DND-41 (cell line): Measurements from ENCODE around the gene GNB1L.

Source experiments
- ATAC-seq: fragments of 200-7000 bp; cut with Tn5 transposase; 3 replicates; pipeline ENCODE4 v1.9.1; 2021; ENCODE audit warnings: low read depth; ENCODE audit not compliant: insufficient read depth
- DNase-seq: peaks from one replicate; pipeline ENCODE4 v3.0.0-alpha.2; 2020
- H2AFZ ChIP-seq: 2 replicates; pipeline ENCODE4 v1.6.0; 2012; ENCODE audit warnings: low read depth, low read length
- H3K27ac ChIP-seq: 2 replicates; pipeline ENCODE4 v1.5.1; 2012; ENCODE audit warnings: low read length, inconsistent platforms
- H3K27me3 ChIP-seq: fragments of 200-600 bp; sonication (generic); 2 replicates; pipeline ENCODE4 v1.6.0; 2012; ENCODE audit warnings: low read length, mild to moderate bottlenecking, inconsistent platforms; ENCODE audit not compliant: insufficient read depth, poor library complexity
- H3K36me3 ChIP-seq: 2 replicates; pipeline ENCODE4 v1.5.1; 2012; ENCODE audit warnings: low read length, inconsistent platforms; ENCODE audit not compliant: insufficient read depth
- H3K4me1 ChIP-seq: 2 replicates; pipeline ENCODE4 v1.5.1; 2012; ENCODE audit warnings: mild to moderate bottlenecking, low read length; ENCODE audit not compliant: insufficient read depth
- H3K4me2 ChIP-seq: 2 replicates; pipeline ENCODE4 v1.6.0; 2012; ENCODE audit warnings: mild to moderate bottlenecking, moderate library complexity, low read length, inconsistent platforms; ENCODE audit not compliant: insufficient read depth
- H3K4me3 ChIP-seq, 2 experiments: fragments of 200-600 bp in 1 of 2; shearing (Covaris generic) in 1 of 2; 2 replicates each; pipeline ENCODE4 v1.5.1; 2012 to 2016; ENCODE audit warnings: inconsistent platforms in 2 of 2, low read length in 2 of 2, mild to moderate bottlenecking in 2 of 2, low read depth in 1 of 2, moderate library complexity in 1 of 2
- H3K79me2 ChIP-seq: 2 replicates; pipeline ENCODE4 v1.6.0; 2012; ENCODE audit warnings: low read length, inconsistent platforms; ENCODE audit not compliant: insufficient read depth
- H3K9ac ChIP-seq: 2 replicates; pipeline ENCODE4 v1.6.0; 2012; ENCODE audit warnings: low read depth, mild to moderate bottlenecking, inconsistent platforms, low read length, moderate library complexity
- H3K9me3 ChIP-seq: 2 replicates; pipeline ENCODE4 v1.5.1; 2012; ENCODE audit warnings: low read length, moderate library complexity, mild to moderate bottlenecking, inconsistent platforms; ENCODE audit not compliant: insufficient read depth, severe bottlenecking
- H4K20me1 ChIP-seq: 2 replicates; pipeline ENCODE4 v1.6.0; 2012; ENCODE audit warnings: low read length; ENCODE audit not compliant: insufficient read depth
- CTCF ChIP-seq: IDR thresholded peaks from 2 replicates; pipeline ENCODE4 v1.5.1; 2012; ENCODE audit warnings: borderline replicate concordance, low read length, moderate library complexity, mild to moderate bottlenecking; ENCODE audit not compliant: poor library complexity, severe bottlenecking; ENCODE audit errors: extremely low read depth
- EZH2 ChIP-seq: IDR thresholded peaks from 3 replicates; pipeline ENCODE4 v1.6.1; 2012; ENCODE audit warnings: borderline replicate concordance, low read depth, mild to moderate bottlenecking, moderate library complexity, low read length, inconsistent platforms; ENCODE audit not compliant: severe bottlenecking

GNB1L gene

DNA sequence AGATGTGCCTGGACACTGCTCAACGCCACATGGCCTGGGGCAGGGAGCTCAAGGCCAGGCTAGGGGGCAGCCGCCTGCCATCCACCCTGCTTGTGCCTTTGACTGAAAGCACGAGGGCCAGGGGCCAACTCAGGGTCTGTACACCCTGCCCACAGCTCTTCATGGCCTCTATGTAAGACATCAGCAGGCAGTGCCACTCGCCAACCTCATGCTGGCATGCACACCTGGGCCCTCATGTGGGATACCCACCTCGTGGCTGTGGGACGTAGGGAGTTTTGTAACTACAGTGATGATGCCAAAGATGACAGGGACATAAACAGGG is 68.4 kb downstream of the GNB1L start:
- Histone ChIP-seq H3K79me2 (peaks cover 6% of the 10 kb centered on the region), H3K4me1 (no peaks in the 10 kb centered on the region), H3K9me3 (peaks cover 4% of the 10 kb centered on the region), H2AFZ (no peak overlapping the region), H3K4me2 (no peak overlapping the region), H4K20me1 (no peaks in the 10 kb centered on the region; the same call in 1 of the 2 replicates), H3K9ac (no peak overlapping the region), H3K27ac (no peak overlapping the region), H3K27me3 (no peaks in the 10 kb centered on the region), H3K36me3 (peaks cover 62% of the 10 kb centered on the region), H3K4me3 (no peak overlapping the region)
- TF ChIP-seq CTCF (no peak), EZH2 (no peak)
- ATAC-seq (no peak), DNase-seq (no peak)

DNA sequence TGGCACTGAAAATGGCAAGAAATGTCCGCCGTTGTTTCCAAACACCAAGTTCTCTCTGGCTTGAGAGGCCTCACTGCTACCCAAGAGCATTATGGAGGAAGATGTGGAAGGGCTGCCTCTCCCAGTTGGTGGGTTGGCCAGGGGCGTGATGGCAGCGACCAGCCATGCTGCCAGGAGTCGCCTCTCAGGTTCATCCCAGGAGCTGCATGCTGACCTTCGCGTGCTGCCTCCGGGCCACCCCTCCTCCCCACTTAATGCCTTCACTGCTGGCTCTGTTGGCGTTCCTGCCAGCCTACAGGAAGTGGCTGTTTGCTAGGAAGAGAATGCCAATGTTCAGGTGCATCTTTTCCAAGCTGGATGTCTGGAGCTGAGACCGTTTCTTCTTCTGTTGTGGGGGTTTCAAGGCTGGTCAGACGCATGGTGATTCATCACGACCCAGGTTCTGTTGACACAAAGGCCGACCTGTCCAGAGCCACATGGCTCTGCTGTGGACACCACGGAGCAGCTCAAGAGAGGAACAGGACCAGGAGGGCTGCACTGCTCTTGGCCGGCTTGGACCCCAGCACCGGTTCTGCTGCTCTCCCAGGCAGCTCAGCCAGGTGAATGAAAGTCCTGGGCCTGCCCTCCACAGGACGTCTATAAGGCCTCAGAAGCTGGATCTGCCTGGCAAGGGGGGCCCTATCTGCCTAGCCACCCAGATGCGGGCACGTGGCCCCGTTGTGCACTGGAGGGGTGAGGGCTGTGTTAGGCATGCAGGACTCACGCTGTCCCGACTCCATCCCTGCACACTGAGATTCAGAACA is 69.0 kb downstream of the GNB1L start:
- H3K4me3 ChIP-seq, result no peak overlapping the region
- H3K9me3 ChIP-seq, result peaks cover 4% of the 10 kb centered on the region
- H4K20me1 ChIP-seq, result no peaks in the 10 kb centered on the region; the same call in 1 of the 2 replicates
- H3K4me1 ChIP-seq, result no peaks in the 10 kb centered on the region
- H2AFZ ChIP-seq, result no peak overlapping the region
- no peaks in the 10 kb centered on the region for H3K27me3 ChIP-seq
- H3K79me2 ChIP-seq, result peaks cover 6% of the 10 kb centered on the region
- DNase-seq (no peak), ATAC-seq (no peak)
- H3K36me3 ChIP-seq, result peaks cover 56% of the 10 kb centered on the region
- no peak overlapping the region for H3K9ac ChIP-seq
- no peak overlapping the region for H3K4me2 ChIP-seq
- TF ChIP-seq CTCF, result no peak
- TF ChIP-seq EZH2, result no peak
- no peak overlapping the region for H3K27ac ChIP-seq

DNA sequence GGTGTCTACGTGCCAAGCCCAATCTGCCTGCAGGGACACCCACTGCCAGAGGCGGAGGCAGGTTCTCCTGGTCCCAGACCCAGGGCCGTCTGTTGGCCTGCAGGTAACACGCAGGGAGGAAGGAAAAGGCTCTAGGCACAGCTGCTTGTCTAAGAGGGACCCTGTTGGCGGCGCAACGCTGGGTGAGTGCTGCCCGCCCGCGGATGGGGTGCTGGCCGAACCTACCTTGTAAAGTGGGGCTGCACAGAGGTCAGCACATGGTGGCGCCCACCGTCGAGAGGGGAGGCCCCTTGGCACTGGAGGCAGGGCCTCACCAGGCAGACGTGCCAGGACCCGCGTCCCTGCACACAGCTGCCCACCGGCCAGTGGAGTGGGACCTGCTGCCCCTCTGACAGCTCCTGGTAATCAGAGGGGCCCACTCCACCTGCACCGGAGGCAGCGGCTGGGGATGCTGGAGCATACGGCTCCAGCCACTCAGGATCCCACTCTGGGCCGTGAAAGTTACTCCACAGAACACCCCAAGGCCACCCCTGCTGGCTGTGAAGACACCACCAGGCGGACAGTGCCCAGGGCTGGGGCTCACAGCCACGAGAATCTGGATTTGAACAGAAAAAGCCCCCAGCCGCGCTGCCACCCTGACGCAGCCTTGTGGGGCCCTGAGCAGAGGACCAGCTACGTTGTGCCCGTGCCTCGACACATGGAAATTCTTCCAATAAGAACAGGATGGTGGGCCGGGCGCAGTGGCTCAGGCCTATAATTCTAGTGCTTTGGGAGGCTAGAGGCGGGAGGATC is 70.1 kb downstream of the GNB1L start:
- DNase-seq (no peak), ATAC-seq (no peak)
- no peak overlapping the region for H3K27ac ChIP-seq
- no peak for TF ChIP-seq CTCF
- TF ChIP-seq EZH2, result no peak
- peaks cover 6% of the 10 kb centered on the region for H3K79me2 ChIP-seq
- no peak overlapping the region for H3K4me2 ChIP-seq
- H3K9ac ChIP-seq, result no peak overlapping the region
- H3K4me1 ChIP-seq, result no peaks in the 10 kb centered on the region
- H3K27me3 ChIP-seq, result no peaks in the 10 kb centered on the region
- H3K4me3 ChIP-seq, result no peak overlapping the region
- H4K20me1 ChIP-seq, result no peaks in the 10 kb centered on the region; the same call in 1 of the 2 replicates
- H2AFZ ChIP-seq, result no peak overlapping the region
- H3K36me3 ChIP-seq, result peaks cover 45% of the 10 kb centered on the region
- no peaks in the 10 kb centered on the region for H3K9me3 ChIP-seq
